ENCODE data around the gene TPD52L2. TPM values are rescaled to one million over a fixed set of nuclear protein-coding genes. Genes with fewer than 3 reads are reported as not detected.

Gene TPD52L2
- 85.5 and 103 TPM in 2 replicates for total RNA-seq

DNA sequence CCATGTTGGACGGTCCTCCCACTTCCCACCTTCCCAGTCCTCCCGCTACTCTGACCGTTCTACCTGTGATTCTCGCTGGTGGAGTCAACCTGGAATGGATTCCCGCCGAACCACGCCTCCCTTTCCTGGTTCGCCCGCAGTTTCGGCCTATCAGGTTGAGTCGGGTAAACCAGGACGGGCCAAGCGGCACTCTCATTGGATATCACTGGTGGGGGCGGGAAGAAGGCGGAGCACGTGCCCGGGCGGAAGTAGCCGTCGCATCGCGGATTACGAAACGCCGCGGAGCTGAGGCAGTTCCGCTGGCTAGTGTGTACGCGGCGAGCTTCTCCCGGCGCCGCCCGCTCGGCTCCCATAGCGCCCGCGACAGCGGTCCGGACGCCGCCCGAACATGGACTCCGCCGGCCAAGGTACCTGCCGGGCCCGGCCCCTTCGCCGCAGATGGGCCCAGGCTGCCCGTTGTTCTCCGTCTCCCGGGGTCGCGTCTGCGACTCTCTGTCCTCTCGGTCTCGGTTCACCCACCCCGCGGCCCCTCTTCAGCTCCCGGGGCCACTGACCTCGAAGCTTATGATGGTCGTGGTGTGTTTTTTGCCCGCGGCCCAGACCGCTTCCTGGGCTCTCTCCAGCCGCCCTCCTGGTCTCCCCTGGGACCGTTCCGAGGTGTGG is at the start of gene TPD52L2:
TSS of gene TPD52L2 (plus strand) at position 293 of the 663 bp plus-strand sequence. CDS start at position 389, 96 bp downstream.

DNA sequence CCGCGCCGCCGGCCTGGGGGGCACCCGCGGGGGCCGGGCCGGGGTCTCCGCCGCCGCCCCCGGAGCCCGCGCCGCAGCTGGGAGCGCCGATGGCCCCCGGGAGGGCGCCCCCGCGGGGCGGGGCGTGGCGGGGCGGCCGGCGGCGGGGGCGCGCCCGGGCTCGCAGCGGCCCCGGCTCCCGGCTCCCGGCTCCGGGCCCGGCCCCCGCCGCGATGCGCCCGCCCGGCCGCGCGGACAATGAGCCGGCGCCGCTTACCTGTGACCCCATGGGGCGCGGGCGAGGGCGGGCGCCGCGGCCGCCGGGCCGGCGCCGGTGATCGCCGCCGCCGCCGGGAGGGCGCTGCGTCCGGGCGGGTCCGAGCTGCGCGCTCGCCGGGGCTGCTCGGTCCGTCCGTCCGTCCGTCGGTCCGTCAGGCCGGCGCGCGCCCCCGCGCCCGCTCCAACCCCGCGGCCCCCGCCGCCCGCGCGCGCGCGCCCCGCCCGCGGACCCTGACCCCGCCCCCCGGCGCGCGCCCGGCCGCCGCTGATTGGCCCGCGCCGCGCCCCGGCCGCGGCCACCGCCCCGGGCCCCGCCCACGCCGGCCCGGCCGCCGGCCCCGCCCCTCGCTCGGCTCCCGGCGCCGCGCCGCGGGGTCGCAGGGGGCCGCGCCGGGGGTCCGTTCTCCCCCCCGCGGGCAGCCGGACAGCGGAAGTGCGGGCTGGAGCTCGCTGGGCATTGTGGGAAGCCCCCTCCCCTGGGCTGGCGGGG is 34.1 kb upstream of the TPD52L2 start, which contains the start of gene ZBTB46:
TSS of gene ZBTB46 (minus strand) at position 424 of the 748 bp plus-strand sequence. CDS start 40,507 bp downstream, outside the sequence.

DNA sequence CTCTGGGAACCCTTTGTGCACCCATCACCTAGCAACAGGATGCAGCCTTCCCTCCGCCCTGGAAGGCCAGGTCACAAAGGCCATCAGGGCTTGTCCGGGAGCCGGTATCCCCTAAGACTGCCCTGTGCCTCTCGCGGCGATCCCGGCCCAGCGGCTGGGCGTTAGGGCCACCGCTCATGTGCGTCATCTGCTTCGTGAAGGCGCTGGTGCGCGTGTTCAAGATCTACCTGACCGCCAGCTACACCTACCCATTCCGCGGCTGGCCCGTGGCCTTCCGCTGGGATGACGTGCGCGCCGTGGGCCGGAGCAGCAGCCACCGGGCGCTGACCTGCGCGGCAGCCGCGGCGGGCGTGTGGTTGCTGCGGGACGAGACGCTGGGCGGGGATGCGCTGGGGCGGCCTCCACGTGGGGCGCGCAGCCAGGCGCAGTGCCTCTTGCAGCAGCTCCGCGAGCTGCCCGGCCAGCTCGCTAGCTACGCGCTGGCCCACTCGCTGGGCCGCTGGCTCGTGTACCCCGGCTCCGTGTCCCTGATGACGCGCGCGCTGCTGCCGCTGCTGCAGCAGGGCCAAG is 3.6 kb upstream of the TPD52L2 start, which contains the start of gene ABHD16B:
TSS of gene ABHD16B (plus strand) at position 134 of the 570 bp plus-strand sequence. CDS start at position 177, 43 bp downstream.

DNA sequence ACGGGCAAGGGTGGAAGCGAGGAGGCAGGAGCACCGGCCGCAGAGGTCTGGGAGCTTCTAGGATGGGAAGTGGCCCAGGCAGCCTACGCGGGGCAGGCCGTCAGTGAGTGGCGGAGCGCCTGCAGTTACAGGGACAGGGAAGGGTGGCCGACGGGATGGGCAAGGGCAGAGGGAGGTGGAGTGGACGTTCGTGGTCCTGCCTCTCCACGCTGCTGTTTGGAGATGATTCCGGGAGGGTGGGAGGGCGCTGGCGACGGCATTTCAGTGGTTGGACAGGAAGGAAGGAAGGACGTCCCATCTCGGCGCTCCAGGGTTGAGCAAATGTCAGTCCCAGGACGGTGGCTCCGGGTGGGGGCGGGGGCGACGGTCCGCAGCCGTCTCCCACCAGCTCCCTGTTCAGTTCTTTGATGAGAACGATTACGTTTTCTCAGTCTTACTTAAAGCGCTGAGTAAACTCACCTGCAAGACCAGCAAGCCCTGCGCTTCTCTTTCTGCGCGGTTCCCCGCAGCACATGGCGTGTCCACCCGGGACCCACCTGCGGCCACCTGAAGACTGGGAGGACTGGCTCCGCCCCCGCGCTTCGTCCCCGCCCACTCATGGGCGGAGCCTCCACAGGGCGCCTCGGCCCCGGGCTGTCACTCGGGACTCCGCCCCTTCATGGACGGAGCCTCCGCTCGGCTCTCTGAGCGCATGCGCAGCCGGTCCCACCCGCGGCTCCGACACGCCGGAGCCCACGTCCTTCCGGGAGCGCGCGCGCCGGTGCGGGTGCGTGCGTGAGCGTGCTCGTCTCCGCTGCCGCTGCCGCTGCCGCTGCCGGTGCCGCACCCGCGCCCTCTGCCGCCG is 29.5 kb downstream of the TPD52L2 start, which contains the start of gene DNAJC5:
TSS of gene DNAJC5 (plus strand) at position 769 of the 844 bp plus-strand sequence. CDS start 33,220 bp downstream, outside the sequence.

Other genes with a start within 250 kb of the TPD52L2 start
- 7.5 and 11.6 TPM in 2 replicates for gene GMEB2, start 238.2 kb upstream of the TPD52L2 start, total RNA-seq
- gene STMN3, start 211.8 kb upstream of the TPD52L2 start, total RNA-seq = 4.1 and 5.6 TPM in 2 replicates
- gene RTEL1, start 207.0 kb upstream of the TPD52L2 start, total RNA-seq = 12.5 and 13.0 TPM in 2 replicates
- 31.8 and 39.1 TPM in 2 replicates for gene TNFRSF6B, start 168.6 kb upstream of the TPD52L2 start, total RNA-seq
- gene ARFRP1, start 157.3 kb upstream of the TPD52L2 start, total RNA-seq = 37.6 and 49.9 TPM in 2 replicates
- 22.0 and 35.1 TPM in 2 replicates for gene ZGPAT, start 157.2 kb upstream of the TPD52L2 start, total RNA-seq
- 6.3 and 10.9 TPM in 2 replicates for gene LIME1, start 128.6 kb upstream of the TPD52L2 start, total RNA-seq
- 88.0 and 107 TPM in 2 replicates for gene SLC2A4RG, start 125.5 kb upstream of the TPD52L2 start, total RNA-seq
- gene ZBTB46, start 34.0 kb upstream of the TPD52L2 start, total RNA-seq = 0.42 and 0.93 TPM in 2 replicates
- gene ABHD16B, start 3.8 kb upstream of the TPD52L2 start, total RNA-seq = not detected in 2 replicates
- gene DNAJC5, start 29.9 kb downstream of the TPD52L2 start, total RNA-seq = 70.0 and 72.2 TPM in 2 replicates
- gene UCKL1, start 91.1 kb downstream of the TPD52L2 start, total RNA-seq = 9.5 and 23.1 TPM in 2 replicates
- 10.5 and 14.2 TPM in 2 replicates for gene ZNF512B, start 104.7 kb downstream of the TPD52L2 start, total RNA-seq
- 11.1 and 11.6 TPM in 2 replicates for gene SAMD10, start 114.4 kb downstream of the TPD52L2 start, total RNA-seq
- gene PRPF6, start 115.9 kb downstream of the TPD52L2 start, total RNA-seq = 38.0 and 43.2 TPM in 2 replicates
- 0.14 and 0.74 TPM in 2 replicates for gene C20orf204, start 170.9 kb downstream of the TPD52L2 start, total RNA-seq
- 0.07 TPM in 1 of 2 replicates, not detected in the other for gene SOX18, start 184.4 kb downstream of the TPD52L2 start, total RNA-seq
- 9.5 and 10.0 TPM in 2 replicates for gene TCEA2, start 197.9 kb downstream of the TPD52L2 start, total RNA-seq
- 21.4 and 22.6 TPM in 2 replicates for gene RGS19, start 214.2 kb downstream of the TPD52L2 start, total RNA-seq
- gene OPRL1, start 214.8 kb downstream of the TPD52L2 start, total RNA-seq = 0.28 and 1.6 TPM in 2 replicates
- gene LKAAEAR1, start 219.1 kb downstream of the TPD52L2 start, total RNA-seq = 0.28 TPM in 1 of 2 replicates, not detected in the other
- gene NPBWR2, start 242.3 kb downstream of the TPD52L2 start, total RNA-seq = not detected in 2 replicates

Measured in airway epithelial cell (primary cell).